Progenitor cell of endocrine pancreas (in vitro differentiated cells): ENCODE results near the gene LAMP5. TPM values are rescaled to one million over a fixed set of nuclear protein-coding genes. Genes with fewer than 3 reads are reported as not detected.

Experiments
- DNase-seq: peaks from one replicate; pipeline ENCODE4 v3.0.0; 2021; ENCODE audit warnings: low spot score; ENCODE audit not compliant: unreplicated experiment
- H3K27ac Mint-ChIP-seq: 2 replicates; pipeline ENCODE4 v1.8.0; 2021; ENCODE audit warnings: mild to moderate bottlenecking, moderate library complexity, mixed read lengths
- H3K27me3 Mint-ChIP-seq: 2 replicates; pipeline ENCODE4 v1.8.0; 2021; ENCODE audit warnings: mixed read lengths
- H3K36me3 Mint-ChIP-seq: 2 replicates; pipeline ENCODE4 v1.8.0; 2022; ENCODE audit warnings: mixed read lengths; ENCODE audit not compliant: insufficient read depth
- H3K4me1 Mint-ChIP-seq: 2 replicates; pipeline ENCODE4 v1.8.0; 2021; ENCODE audit warnings: low read depth, mixed read lengths
- H3K4me3 Mint-ChIP-seq: 2 replicates; pipeline ENCODE4 v1.8.0; 2021; ENCODE audit warnings: low read depth, mild to moderate bottlenecking, moderate library complexity, mixed read lengths
- H3K9me3 Mint-ChIP-seq: 2 replicates; pipeline ENCODE4 v1.8.0; 2021; ENCODE audit warnings: low read depth, mixed read lengths
- CTCF ChIP-seq: fragments of 200-600 bp; sonication (generic); IDR thresholded peaks from one replicate; pipeline ENCODE4 v1.5.0; 2021; ENCODE audit warnings: antibody characterized with exemption, mild to moderate bottlenecking; ENCODE audit not compliant: unreplicated experiment
- total RNA-seq: library from RNA; stranded (reverse); gene quantifications from 2 replicates; pipeline ENCODE4 v1.2.1, GENCODE V29; 2021

Gene LAMP5
- total RNA-seq, 1 donor from 2014 or later, result not detected

GRCh38 chr20:9531581-9531980 lies 17.2 kb downstream of the LAMP5 start:
- DNase-seq, result no peak
- peaks cover 2% of the 10 kb centered on the region for H3K4me1 Mint-ChIP-seq
- H3K36me3 Mint-ChIP-seq, result no peaks in the 10 kb centered on the region
- TF ChIP-seq CTCF, result no peak
- H3K9me3 Mint-ChIP-seq, result peaks cover under 1% of the 10 kb centered on the region
- no peaks in the 10 kb centered on the region for H3K27me3 Mint-ChIP-seq
- no peak overlapping the region for H3K4me3 Mint-ChIP-seq
- no peak overlapping the region for H3K27ac Mint-ChIP-seq

GRCh38 chr20:9532069-9532838 lies 17.9 kb downstream of the LAMP5 start:
- no peaks in the 10 kb centered on the region for H3K36me3 Mint-ChIP-seq
- H3K27ac Mint-ChIP-seq, result no peak overlapping the region
- no peaks in the 10 kb centered on the region for H3K27me3 Mint-ChIP-seq
- no peak overlapping the region for H3K4me3 Mint-ChIP-seq
- H3K4me1 Mint-ChIP-seq, result peaks cover 2% of the 10 kb centered on the region
- no peak for TF ChIP-seq CTCF
- H3K9me3 Mint-ChIP-seq, result peaks cover 3% of the 10 kb centered on the region
- DNase-seq, result no peak

- Mint-ChIP-seq H3K36me3 (no peaks in the 10 kb centered on the region), H3K9me3 (peaks cover 3% of the 10 kb centered on the region), H3K4me3 (no peak overlapping the region), H3K27ac (no peak overlapping the region), H3K27me3 (no peaks in the 10 kb centered on the region), H3K4me1 (no peaks in the 10 kb centered on the region)
- DNase-seq, result no peak
- TF ChIP-seq CTCF, result no peak
These were observed 19.6 kb downstream of the LAMP5 start for GRCh38 chr20:9534025-9534424.

GRCh38 chr20:9535449-9535848 lies 21.1 kb downstream of the LAMP5 start:
- H3K36me3 Mint-ChIP-seq, result no peaks in the 10 kb centered on the region
- no peak overlapping the region for H3K27ac Mint-ChIP-seq
- TF ChIP-seq CTCF, result no peak
- no peaks in the 10 kb centered on the region for H3K27me3 Mint-ChIP-seq
- no peak for DNase-seq
- no peak overlapping the region for H3K4me3 Mint-ChIP-seq
- peaks cover 3% of the 10 kb centered on the region for H3K9me3 Mint-ChIP-seq
- no peaks in the 10 kb centered on the region for H3K4me1 Mint-ChIP-seq

GRCh38 chr20:9543214-9543613 lies 28.8 kb downstream of the LAMP5 start:
- H3K4me1 Mint-ChIP-seq, result no peaks in the 10 kb centered on the region
- no peak overlapping the region for H3K4me3 Mint-ChIP-seq
- peaks cover 13% of the 10 kb centered on the region for H3K36me3 Mint-ChIP-seq
- no peak for TF ChIP-seq CTCF
- H3K9me3 Mint-ChIP-seq, result no peaks in the 10 kb centered on the region
- H3K27me3 Mint-ChIP-seq, result no peaks in the 10 kb centered on the region
- DNase-seq, result no peak
- H3K27ac Mint-ChIP-seq, result no peak overlapping the region
